ENCODE data around the gene SLC7A4. TPM values are rescaled to one million over a fixed set of nuclear protein-coding genes. Genes with fewer than 3 reads are reported as not detected.

Gene SLC7A4
- total and polyA plus RNA-seq, 2 of the 8 experiments (the other 6 are each of a cell fraction or from before 2014, with no cell fraction given), result 0.92 TPM; not detected in 1

- H4K8ac ChIP-seq (ENCODE audit: extremely low read depth, insufficient read depth, low read length), result peak overlapping the region; percentile 85; the same call in 1 of the 2 replicates
- no peak overlapping the region for H3K14ac ChIP-seq (ENCODE audit: insufficient read length)
- H4K5ac ChIP-seq (ENCODE audit: insufficient read length, low read depth, low read length), result no peak overlapping the region
- 86% methylated on average over 11 of the region's 11 CpGs; no CpG with 5 or more reads in 1 of the 2 experiments for WGBS, 2 experiments (ENCODE audit: extremely low coverage in 1 of 2, insufficient coverage in 1 of 2, insufficient read length in 1 of 2, insufficient replicate concordance in 2 of 2, low coverage in 1 of 2, low lambda C conversion rate in 2 of 2, missing lambda C conversion rate in 1 of 2)
- POLR2A ChIA-PET (ENCODE audit: partially characterized antibody), result no interaction called here
- H3K79me2 ChIP-seq (ENCODE audit: control insufficient read depth in 1 of 2, insufficient read depth in 2 of 2, low read length in 2 of 2), result no peaks in the 10 kb centered on the region
- H2BK15ac ChIP-seq (ENCODE audit: low read length), result no peak overlapping the region
- H2AK5ac ChIP-seq (ENCODE audit: low read depth, low read length), result no peak overlapping the region
- no peaks in the 10 kb centered on the region for H3K36me3 ChIP-seq (ENCODE audit: control insufficient read depth in 2 of 4, insufficient read depth in 4 of 4, low read length in 3 of 4)
- H3K9me3 ChIP-seq (ENCODE audit: insufficient read depth in 2 of 2, low read depth in 1 of 2, low read length in 1 of 2), result no peaks in the 10 kb centered on the region
- H3K4ac ChIP-seq (replicated peaks; ENCODE audit: insufficient read length, low read depth, low read length), result no peak overlapping the region
- DNase-seq (ENCODE audit: low read depth in 1 of 2, low spot score in 2 of 2), result no peak
- H3K4me3 ChIP-seq (ENCODE audit: extremely low read depth in 1 of 4, insufficient read depth in 2 of 4, low read depth in 3 of 4, low read length in 4 of 4), result no peak overlapping the region
- H2BK120ac ChIP-seq (replicated peaks; ENCODE audit: low read depth, low read length), result no peak overlapping the region
- no peak overlapping the region for H3K9ac ChIP-seq (replicated peaks in 1 of 4; ENCODE audit: extremely low read depth in 1 of 4, low read depth in 3 of 4, low read length in 3 of 4)
- no peak overlapping the region for H2BK20ac ChIP-seq (ENCODE audit: low read length)
- CTCF ChIA-PET (ENCODE audit: partially characterized antibody), result interaction anchor here (0.7 to 1.0 kb wide), 2 partner anchors 8 to 58 kb away, joined by 4 read pairs; no protein-coding TSS in a partner anchor
- no peak overlapping the region for H2BK12ac ChIP-seq (ENCODE audit: low read depth, low read length)
- H3K4me2 ChIP-seq (ENCODE audit: insufficient read depth in 1 of 2, low read depth in 2 of 2, low read length in 2 of 2), result no peak overlapping the region
- no peaks in the 10 kb centered on the region for H3K79me1 ChIP-seq (ENCODE audit: low read depth, low read length)
- no peak overlapping the region for H3K56ac ChIP-seq (replicated peaks; ENCODE audit: insufficient read length, low read depth, low read length)
- H3K4me1 ChIP-seq (replicated peaks in 1 of 4; ENCODE audit: control insufficient read depth in 3 of 4, insufficient read depth in 4 of 4, low read length in 3 of 4), result no peaks in the 10 kb centered on the region; a peak in 1 of 7 replicates
- no peak overlapping the region for H3K18ac ChIP-seq (ENCODE audit: extremely low read depth, low read length)
- H4K20me1 ChIP-seq (replicated peaks in 1 of 2; ENCODE audit: control insufficient read depth in 1 of 2, insufficient read depth in 2 of 2, low read length in 2 of 2), result no peaks in the 10 kb centered on the region
- no peak overlapping the region for H2AFZ ChIP-seq (ENCODE audit: low read length)
- no peaks in the 10 kb centered on the region for H3K27me3 ChIP-seq (replicated peaks in 1 of 4; ENCODE audit: control insufficient read depth in 3 of 4, extremely low read depth in 1 of 4, insufficient read depth in 3 of 4, low read length in 3 of 4)
- no peaks in the 10 kb centered on the region for H3K23me2 ChIP-seq (ENCODE audit: low read depth, low read length)
- no peak for FAIRE-seq
- no peak overlapping the region for H3K23ac ChIP-seq (ENCODE audit: insufficient read length)
- H3K27ac ChIP-seq (ENCODE audit: low read depth, low read length), result no peak overlapping the region
- H2BK5ac ChIP-seq (ENCODE audit: low read depth, low read length), result no peak overlapping the region
- H4K91ac ChIP-seq (replicated peaks; ENCODE audit: insufficient read length, low read length), result no peak overlapping the region
- TF ChIP-seq SRF (IDR thresholded peaks at IDR 0.05; ENCODE audit: low read depth, low read length), result no peak
- TF ChIP-seq SP2 (IDR thresholded peaks at IDR 0.05; ENCODE audit: low read length), result no peak
- no peak for TF ChIP-seq ATF2 (IDR thresholded peaks at IDR 0.05; ENCODE audit: low read length)
- no peak for TF ChIP-seq E2F6 (IDR thresholded peaks at IDR 0.05)
- TF ChIP-seq EZH2 (IDR thresholded peaks at IDR 0.05; ENCODE audit: low read depth, low read length, severe bottlenecking), result no peak
- no peak for TF ChIP-seq GABPA (IDR thresholded peaks at IDR 0.05; ENCODE audit: borderline replicate concordance, insufficient read depth, low read length)
- TF ChIP-seq RXRA (IDR thresholded peaks at IDR 0.05; ENCODE audit: insufficient read depth, low read depth, low read length), result no peak
- no peak for TF ChIP-seq CREB1 (IDR thresholded peaks at IDR 0.05)
- no peak for TF ChIP-seq SP4 (IDR thresholded peaks at IDR 0.05; ENCODE audit: low read length)
- no peak for TF ChIP-seq KDM5A (IDR thresholded peaks at IDR 0.05; ENCODE audit: low read length)
- no peak for TF ChIP-seq KDM1A (IDR thresholded peaks at IDR 0.05; ENCODE audit: borderline replicate concordance, low read length)
- TF ChIP-seq TAF7 (optimal IDR thresholded peaks at IDR 0.05; ENCODE audit: borderline replicate concordance, low read depth, low read length), result no peak
- no peak for TF ChIP-seq JUND (IDR thresholded peaks at IDR 0.05; ENCODE audit: low read length)
Measured at GRCh38 chr22:21078916-21079315, 46.6 kb upstream of the SLC7A4 start.

All from H1 (cell line).